HG03342 (cell line): ENCODE measurements around the gene DDX25.

Experiments
- ATAC-seq: cut with Tn5 transposase; IDR thresholded peaks from one replicate; pipeline ENCODE4 v1.9.1; 2021; ENCODE audit warnings: mild to moderate bottlenecking, moderate library complexity; ENCODE audit not compliant: unreplicated experiment

DDX25 gene

DNA sequence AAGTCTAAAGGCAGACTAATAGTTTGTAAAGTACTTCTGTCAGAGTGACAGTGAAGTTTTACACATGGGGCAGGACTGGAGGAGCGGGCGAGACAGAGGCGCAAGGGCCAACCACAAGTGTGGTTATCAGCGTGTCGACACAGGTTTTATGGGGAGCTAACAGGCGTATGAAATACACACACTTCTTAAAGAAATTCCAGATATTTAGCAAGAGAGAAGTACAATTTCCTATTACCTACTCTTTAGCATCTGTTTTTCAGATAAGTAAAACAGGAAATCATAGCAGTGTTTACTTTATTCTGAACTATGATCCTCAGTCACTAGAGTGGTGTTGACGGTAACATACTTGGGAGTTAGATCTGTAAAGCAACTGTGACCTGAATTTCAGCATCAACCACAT, 64.0 kb downstream of the DDX25 start:
- ATAC-seq = no peak

DNA sequence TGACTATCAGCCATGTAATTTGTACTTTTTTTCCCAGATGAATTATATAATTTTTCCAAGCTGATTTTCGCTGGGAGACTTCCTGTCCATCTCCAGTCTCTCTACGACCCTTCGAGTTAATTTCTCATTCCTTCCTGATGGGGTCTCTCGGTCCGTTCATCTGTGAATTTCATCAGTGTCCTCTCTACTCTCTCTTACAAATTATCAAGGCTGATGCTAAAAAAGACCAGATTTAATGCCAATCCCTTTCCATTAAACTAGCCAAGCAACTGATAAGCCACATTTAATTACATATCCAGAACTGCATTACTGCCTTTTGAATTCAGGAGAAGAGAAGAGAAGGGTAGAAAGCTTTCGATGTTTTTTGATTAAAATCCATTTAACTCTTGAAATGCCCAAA, 67.3 kb downstream of the DDX25 start:
- ATAC-seq = no peak

DNA sequence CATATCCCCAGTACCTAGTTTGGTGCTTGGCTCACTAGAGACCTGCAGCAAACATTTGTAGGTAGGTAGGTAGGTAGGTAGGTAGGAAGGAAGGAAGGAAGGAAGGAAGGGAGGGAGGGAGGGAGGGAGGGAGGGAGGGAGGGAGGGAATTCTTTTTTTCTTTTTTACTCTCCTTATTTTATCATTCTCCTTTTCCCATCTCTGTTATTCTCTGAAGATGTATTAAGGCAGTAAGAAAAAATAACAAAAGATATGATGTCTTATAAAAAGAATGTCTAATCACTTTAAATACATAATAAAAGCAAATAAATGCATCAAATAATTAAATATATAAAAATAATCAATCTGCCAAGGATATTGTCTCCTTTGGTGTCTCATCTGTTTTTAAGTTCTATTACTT, 70.0 kb downstream of the DDX25 start:
- ATAC-seq = no peak

DNA sequence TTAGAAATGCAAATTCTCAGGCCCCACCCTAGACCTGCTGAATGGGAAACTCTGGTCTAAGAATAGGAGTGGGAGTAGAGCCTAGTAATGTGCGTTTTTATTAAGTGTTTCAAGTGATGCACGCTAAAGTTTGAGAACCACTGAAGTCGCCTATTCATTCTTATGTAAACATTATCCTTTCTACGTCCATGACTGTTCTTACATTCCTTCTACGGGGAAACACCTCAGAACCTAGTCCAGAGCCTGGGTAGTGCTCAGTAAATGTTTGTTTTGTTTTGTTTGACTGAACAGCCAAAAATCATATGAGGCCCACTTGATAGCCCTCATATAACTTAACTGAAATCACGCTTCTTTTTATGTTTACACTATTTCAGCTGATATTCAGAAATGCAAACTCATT, 71.3 kb downstream of the DDX25 start:
- no peak for ATAC-seq

DNA sequence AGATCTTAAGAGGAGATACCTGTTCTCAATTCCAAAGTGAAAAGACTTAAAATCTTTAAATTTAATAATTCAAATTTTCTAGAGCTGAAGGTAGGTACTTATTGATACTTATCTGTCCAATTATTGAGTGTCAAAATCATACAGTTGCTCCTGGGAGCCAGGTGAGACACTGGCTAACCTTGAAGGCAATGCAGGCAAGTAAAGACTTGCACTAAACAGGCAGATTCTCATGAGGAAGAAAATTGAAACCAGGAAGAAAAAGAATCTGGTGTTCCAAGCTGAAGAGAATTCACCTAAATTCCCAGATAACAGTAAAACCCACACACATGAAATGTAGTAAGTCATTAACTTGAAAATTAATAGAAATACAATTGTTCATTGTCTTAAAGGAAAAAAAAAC, 71.8 kb downstream of the DDX25 start:
- no peak for ATAC-seq

DNA sequence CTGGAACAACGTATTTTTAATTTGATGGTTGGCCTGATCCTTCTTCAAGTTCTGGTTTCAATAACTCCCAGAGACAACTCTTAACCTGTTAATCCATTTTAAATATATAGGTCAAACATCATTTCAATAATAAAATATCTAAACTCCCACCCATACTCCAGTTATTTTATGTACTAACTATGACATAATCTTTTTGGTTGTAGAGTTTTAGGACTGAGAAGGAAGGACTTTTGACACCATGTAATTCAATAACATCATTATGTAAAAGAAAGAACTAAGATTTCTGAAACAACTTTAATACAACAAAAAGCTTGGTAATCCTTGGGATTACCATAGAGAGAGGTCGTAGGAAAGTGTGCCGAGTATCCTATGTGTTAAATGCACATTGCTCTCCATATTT, 73.0 kb downstream of the DDX25 start:
- ATAC-seq = no peak

DNA sequence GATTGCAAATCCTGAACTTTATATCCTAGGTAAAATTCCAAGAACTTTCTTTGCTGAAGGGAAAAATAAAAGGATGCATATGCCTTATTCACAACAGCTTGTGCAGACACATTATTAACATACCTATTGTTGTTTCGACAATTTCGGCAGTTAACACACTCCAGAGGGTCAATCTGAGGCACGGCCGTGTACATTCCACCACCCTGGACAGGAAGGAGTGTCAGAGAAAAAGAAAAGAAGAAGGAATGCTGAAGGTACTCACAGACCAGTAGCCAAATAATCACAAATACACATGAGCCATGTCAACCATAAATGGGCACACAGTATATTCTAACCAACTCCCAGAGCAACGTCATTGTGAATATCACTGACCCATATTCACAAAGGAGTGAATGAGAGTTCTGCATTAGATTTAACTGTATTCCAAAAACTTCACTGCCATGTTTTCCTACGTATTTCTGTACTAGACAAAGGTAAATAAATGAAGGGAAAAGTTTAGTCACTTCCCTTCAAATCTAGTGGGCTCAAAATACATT, 73.9 kb downstream of the DDX25 start:
- no peak for ATAC-seq
